DMS153 (cell line): ENCODE results near the gene SIK1.

ENCODE experiments used
- DNase-seq: peaks from one replicate; lab custom pipeline; 2025; lab: John Stamatoyannopoulos, UW

Gene SIK1

GRCh38 chr21:43367296-43367695, 59.6 kb downstream of the SIK1 start:
- no peak for DNase-seq

- no peak for DNase-seq
These were observed 60.3 kb downstream of the SIK1 start for GRCh38 chr21:43366656-43367055.

- DNase-seq = no peak
These were observed 61.1 kb downstream of the SIK1 start for GRCh38 chr21:43365611-43366426.

GRCh38 chr21:43364851-43365424, 62.0 kb downstream of the SIK1 start:
- DNase-seq = peak; percentile 67
